Esophagus squamous epithelium (tissue), 4 donors: ENCODE data around the gene IFIH1.

Experiments
- CTCF ChIP-seq, 6 experiments: fragments of 450-650 bp in 4 of 6; fragments of 200-600 bp in 2 of 6; sonication (generic) in 2 of 6; IDR thresholded peaks; one replicate each; pipeline ENCODE4 v1.5.1; 2016 to 2019; ENCODE audit warnings: antibody characterized with exemption in 6 of 6, mild to moderate bottlenecking in 4 of 6, moderate library complexity in 4 of 6
- POLR2A ChIP-seq, 4 donors: fragments of 450-650 bp; IDR thresholded peaks; one replicate each; pipeline ENCODE4 v1.6.1; 2017; ENCODE audit warnings: antibody characterized with exemption in 4 of 4, mild to moderate bottlenecking in 4 of 4, moderate library complexity in 3 of 4

DNA sequence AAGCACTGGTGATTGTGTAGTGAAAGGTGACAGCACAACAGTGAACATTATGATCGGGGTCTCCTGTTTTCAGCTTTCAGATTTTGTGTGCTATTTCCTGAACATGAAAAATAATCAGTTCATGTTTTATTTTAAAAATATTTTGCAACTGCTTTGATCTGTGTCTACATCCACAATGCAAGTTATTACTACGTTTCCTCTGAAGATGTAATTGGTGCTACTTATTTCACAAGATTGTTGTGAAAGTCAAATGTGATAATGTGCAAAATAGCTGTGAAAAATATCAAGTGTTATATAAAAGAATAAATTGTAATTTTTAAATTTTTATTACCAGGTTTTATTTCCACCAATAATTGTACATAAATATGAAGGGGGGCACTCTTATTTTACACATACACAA is 19.4 kb upstream of the IFIH1 start:
- no peak for TF ChIP-seq CTCF (IDR thresholded peaks at IDR 0.05)
- no peak for TF ChIP-seq POLR2A (IDR thresholded peaks at IDR 0.05)
